SK-N-MC (cell line): ENCODE results near the gene GPATCH4.

ENCODE experiments used
- EZH2 ChIP-seq: fragments of 200-600 bp; sonication (generic); IDR thresholded peaks from one replicate; pipeline ENCODE4 v1.6.1; 2017; ENCODE audit warnings: antibody characterized with exemption
- FOXP2 ChIP-seq: optimal IDR thresholded peaks from 2 replicates; pipeline ENCODE3; 2011; ENCODE audit warnings: mild to moderate bottlenecking, moderate library complexity; ENCODE audit not compliant: insufficient read depth; ENCODE audit errors: extremely low read length, control extremely low read depth
- POLR2AphosphoS5 ChIP-seq: IDR thresholded peaks from 2 replicates; pipeline ENCODE4 v1.6.1; 2012; ENCODE audit warnings: mild to moderate bottlenecking, low read depth, low read length, borderline replicate concordance

DNA sequence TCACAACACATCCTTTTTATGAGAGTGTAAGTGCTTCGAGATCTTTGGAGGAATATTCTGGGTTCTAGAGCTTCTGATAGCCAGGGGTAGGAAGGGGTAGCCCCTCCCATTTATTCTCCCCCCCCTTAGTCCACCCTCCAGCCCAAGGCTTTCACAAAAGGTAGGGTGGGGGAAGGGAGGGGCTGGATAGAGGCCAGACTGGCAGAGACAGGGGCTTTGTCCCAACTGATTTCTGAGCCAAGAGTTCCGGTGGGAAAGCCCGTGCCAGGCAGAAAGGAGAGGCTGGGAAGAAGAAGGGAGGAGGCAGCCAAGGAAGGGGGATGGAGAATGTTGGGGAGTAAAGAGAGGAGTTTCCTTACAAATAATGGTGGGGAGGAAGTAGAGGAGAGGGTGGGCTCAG is 43.8 kb upstream of the GPATCH4 start:
- TF ChIP-seq EZH2 = no peak
- no peak for TF ChIP-seq POLR2AphosphoS5
- TF ChIP-seq FOXP2 = no peak
